PFSK-1 (cell line): ENCODE results near the gene WNT3A.

Source experiments
- FOXP2 ChIP-seq: optimal IDR thresholded peaks from 2 replicates; pipeline ENCODE3; 2011; ENCODE audit warnings: borderline replicate concordance, control low read depth, inconsistent platforms; ENCODE audit not compliant: insufficient read depth; ENCODE audit errors: extremely low read length, extremely low read depth
- POLR2AphosphoS5 ChIP-seq: IDR thresholded peaks from 2 replicates; pipeline ENCODE4 v1.6.1; 2012; ENCODE audit warnings: low read depth, mild to moderate bottlenecking, control low read depth, low read length, moderate library complexity
- SIN3A ChIP-seq: IDR thresholded peaks from 2 replicates; pipeline ENCODE4 v1.6.1; 2012; ENCODE audit warnings: mild to moderate bottlenecking, low read length, moderate library complexity, borderline replicate concordance; ENCODE audit not compliant: insufficient read depth
- TAF1 ChIP-seq: IDR thresholded peaks from 2 replicates; pipeline ENCODE4 v1.6.1; 2012; ENCODE audit warnings: low read length, control low read depth, borderline replicate concordance; ENCODE audit not compliant: insufficient read depth
- TF ChIP-seq, protein P1 (sequence below), 2 experiments: IDR thresholded peaks; 2 replicates each; pipeline versions ENCODE4 v1.6.1 to v1.8.0; 2011 to 2012; ENCODE audit warnings: low read depth in 2 of 2, low read length in 2 of 2, control low read depth in 1 of 2, inconsistent platforms in 1 of 2, mild to moderate bottlenecking in 1 of 2, moderate library complexity in 1 of 2; ENCODE audit not compliant: insufficient read depth in 1 of 2

Gene WNT3A

DNA sequence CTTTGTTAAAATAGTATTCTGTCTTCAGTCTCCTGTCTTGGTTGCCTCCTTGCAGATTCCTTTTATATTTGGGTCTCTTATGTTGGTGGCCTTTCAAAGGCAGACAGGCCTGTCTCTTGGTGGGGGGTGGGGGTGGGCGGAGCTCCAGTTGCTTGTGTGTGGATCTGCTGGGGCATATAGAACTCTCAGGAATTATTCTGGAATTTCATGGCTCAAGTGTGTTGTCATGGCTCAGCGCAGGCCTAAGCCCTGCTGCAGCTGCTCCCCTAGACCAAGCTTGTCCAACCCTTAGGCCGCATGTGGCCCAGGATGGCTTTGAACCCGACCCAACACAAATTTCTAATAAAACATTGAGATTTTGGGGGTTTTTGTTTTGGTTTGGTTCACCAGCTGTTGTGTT, 88.4 kb downstream of the WNT3A start:
- TF ChIP-seq TAF1 (no peak), FOXP2 (no peak), POLR2AphosphoS5 (no peak), SIN3A (no peak)
- TF ChIP-seq, protein P1, sequence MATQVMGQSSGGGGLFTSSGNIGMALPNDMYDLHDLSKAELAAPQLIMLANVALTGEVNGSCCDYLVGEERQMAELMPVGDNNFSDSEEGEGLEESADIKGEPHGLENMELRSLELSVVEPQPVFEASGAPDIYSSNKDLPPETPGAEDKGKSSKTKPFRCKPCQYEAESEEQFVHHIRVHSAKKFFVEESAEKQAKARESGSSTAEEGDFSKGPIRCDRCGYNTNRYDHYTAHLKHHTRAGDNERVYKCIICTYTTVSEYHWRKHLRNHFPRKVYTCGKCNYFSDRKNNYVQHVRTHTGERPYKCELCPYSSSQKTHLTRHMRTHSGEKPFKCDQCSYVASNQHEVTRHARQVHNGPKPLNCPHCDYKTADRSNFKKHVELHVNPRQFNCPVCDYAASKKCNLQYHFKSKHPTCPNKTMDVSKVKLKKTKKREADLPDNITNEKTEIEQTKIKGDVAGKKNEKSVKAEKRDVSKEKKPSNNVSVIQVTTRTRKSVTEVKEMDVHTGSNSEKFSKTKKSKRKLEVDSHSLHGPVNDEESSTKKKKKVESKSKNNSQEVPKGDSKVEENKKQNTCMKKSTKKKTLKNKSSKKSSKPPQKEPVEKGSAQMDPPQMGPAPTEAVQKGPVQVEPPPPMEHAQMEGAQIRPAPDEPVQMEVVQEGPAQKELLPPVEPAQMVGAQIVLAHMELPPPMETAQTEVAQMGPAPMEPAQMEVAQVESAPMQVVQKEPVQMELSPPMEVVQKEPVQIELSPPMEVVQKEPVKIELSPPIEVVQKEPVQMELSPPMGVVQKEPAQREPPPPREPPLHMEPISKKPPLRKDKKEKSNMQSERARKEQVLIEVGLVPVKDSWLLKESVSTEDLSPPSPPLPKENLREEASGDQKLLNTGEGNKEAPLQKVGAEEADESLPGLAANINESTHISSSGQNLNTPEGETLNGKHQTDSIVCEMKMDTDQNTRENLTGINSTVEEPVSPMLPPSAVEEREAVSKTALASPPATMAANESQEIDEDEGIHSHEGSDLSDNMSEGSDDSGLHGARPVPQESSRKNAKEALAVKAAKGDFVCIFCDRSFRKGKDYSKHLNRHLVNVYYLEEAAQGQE (IDR thresholded peaks at IDR 0.05; ENCODE audit: insufficient read depth in 1 of 2, low read depth in 2 of 2, low read length in 2 of 2), result no peak

DNA sequence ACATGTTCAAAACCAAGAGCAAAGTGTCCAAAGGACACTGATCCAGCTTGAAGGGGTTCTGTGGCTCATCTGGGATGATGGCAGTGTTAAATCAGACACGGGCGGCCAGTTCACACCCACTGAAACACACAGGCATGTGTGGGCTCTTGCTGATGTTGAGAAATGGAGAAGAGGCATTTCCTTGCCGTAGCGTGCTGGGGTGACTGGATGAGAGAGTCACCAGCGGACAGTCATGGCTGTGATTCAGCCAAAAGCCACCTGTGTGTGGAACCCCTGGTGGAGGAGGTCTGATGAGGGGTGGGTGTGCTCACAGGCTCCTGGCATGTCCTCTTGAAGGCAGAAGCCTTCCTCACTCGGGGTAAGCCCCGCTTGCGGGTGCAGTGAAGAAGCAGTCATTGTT, 89.1 kb downstream of the WNT3A start:
- TF ChIP-seq SIN3A (no peak), TAF1 (no peak), FOXP2 (no peak), POLR2AphosphoS5 (no peak)
- TF ChIP-seq, protein P1 (IDR thresholded peaks at IDR 0.05; ENCODE audit: insufficient read depth in 1 of 2, low read depth in 2 of 2, low read length in 2 of 2), result no peak

DNA sequence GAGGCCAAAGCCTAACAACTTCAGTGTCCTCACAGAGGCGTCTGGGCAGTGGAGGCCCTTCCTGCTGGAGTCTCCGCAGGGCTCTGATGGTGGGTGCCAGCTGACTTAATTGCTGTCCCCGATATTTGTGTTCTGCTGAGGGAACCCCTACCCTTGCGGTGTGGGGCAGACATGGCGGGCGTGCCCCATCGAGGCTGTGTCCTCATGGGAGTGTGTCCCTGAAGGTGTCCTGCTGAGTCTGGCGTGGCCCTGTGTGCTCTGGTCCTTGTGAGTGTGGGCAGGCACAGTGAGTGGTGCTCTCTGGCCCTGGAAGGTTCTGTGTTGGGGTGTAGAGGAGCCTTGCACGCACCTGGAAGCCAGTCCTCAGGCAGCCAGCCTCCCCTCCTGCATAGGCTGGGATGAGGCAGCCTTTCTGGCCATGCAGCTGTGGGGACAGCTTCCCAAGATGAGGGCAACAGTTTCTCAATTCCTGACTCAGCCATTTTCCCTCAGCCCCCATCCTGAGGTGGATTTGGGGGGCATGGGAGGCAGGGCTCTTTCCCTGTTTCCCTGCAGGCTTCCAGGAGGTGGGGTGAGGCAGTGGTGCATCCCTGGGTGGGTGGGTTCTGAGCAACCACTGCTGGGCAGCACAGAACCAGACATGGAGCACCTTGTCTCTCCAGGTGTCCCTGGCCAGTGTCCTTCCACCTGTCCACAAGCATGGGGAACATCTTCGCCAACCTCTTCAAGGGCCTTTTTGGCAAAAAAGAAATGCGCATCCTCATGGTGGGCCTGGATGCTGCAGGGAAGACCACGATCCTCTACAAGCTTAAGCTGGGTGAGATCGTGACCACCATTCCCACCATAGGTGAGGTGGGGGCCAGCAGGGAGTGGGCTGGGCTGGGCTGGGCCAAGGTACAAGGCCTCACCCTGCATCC, 89.9 kb downstream of the WNT3A start:
- no peak for TF ChIP-seq SIN3A
- TF ChIP-seq POLR2AphosphoS5, result 0 out of 2 replicates have a peak, but pooled peaks have one; percentile 11

DNA sequence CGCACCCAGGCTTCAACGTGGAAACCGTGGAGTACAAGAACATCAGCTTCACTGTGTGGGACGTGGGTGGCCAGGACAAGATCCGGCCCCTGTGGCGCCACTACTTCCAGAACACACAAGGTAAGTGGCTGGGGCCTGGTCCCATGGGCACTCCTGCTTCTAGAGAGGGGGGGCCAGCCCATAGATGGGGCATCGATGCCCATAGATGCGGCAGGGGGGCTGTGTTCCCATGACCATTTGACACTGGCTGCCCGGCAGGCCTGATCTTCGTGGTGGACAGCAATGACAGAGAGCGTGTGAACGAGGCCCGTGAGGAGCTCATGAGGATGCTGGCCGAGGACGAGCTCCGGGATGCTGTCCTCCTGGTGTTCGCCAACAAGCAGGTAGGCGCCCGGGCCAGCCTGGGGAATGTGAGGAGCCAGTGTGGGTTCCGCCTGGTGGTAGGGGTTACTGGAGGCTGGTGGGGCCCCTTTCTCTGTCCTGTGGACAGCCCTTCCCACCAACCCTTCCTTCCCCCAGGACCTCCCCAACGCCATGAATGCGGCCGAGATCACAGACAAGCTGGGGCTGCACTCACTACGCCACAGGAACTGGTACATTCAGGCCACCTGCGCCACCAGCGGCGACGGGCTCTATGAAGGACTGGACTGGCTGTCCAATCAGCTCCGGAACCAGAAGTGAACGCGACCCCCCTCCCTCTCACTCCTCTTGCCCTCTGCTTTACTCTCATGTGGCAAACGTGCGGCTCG, 90.7 kb downstream of the WNT3A start:
- TF ChIP-seq TAF1 (no peak), POLR2AphosphoS5 (no peak), FOXP2 (no peak), SIN3A (no peak)
- TF ChIP-seq, protein P1 (IDR thresholded peaks at IDR 0.05; ENCODE audit: insufficient read depth in 1 of 2, low read depth in 2 of 2, low read length in 2 of 2), result no peak

DNA sequence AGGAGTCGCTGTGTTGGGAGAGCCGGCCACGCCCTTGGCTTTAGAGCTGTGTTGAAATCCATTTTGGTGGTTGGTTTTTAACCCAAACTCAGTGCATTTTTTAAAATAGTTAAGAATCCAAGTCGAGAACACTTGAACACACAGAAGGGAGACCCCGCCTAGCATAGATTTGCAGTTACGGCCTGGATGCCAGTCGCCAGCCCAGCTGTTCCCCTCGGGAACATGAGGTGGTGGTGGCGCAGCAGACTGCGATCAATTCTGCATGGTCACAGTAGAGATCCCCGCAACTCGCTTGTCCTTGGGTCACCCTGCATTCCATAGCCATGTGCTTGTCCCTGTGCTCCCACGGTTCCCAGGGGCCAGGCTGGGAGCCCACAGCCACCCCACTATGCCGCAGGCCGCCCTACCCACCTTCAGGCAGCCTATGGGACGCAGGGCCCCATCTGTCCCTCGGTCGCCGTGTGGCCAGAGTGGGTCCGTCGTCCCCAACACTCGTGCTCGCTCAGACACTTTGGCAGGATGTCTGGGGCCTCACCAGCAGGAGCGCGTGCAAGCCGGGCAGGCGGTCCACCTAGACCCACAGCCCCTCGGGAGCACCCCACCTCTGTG, 91.6 kb downstream of the WNT3A start:
- TF ChIP-seq FOXP2 (no peak), TAF1 (no peak), POLR2AphosphoS5 (no peak; the same call in 1 of the 2 replicates), SIN3A (no peak)
- TF ChIP-seq, protein P1 (IDR thresholded peaks at IDR 0.05; ENCODE audit: insufficient read depth in 1 of 2, low read depth in 2 of 2, low read length in 2 of 2), result no peak
